ENCODE results near the gene TOMM5. TPM values are rescaled to one million over a fixed set of nuclear protein-coding genes. Genes with fewer than 3 reads are reported as not detected.

TOMM5 gene
- polyA plus RNA-seq, 1 donor from 2014 or later: 262 TPM

DNA sequence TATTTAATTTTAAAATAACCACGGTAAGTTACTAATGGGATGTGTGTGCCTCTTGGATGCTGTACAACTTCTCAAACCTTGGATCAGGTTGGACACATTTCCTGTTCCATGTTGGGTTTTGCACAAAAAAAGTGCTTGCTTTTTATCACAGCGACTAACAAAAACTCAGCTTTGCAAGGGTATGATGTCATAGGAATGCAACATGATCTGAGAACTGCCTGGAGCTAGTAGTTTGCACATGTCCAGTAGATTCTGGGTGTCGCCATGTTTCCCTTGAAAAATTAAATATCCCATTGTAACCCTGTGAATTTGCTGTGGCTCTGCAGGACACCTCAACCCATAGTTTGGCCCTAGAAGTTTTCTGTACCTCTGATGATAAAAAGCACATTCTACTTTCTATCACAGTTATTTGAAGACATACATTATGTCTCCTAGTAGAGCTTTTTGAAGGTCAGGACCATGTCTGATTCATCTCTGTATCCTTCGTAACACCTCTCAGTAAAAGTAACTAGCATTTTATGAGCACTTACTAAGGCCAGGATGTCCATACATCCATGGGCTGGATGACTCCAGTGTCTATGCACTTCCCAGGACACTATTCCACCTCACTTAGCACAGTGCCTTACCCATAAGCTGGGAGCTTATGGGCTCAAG lies 46.8 kb upstream of the TOMM5 start:
- Histone ChIP-seq H3K9me2 (ENCODE audit: insufficient read depth, low read length) (no peaks in the 10 kb centered on the region), H3K4me2 (ENCODE audit: low read length) (no peak overlapping the region), H3F3A (ENCODE audit: insufficient read depth, low read length, poor library complexity, severe bottlenecking) (no peaks in the 10 kb centered on the region), H3K9ac (ENCODE audit: low read length) (no peak overlapping the region), H3K4me3 (ENCODE audit: low read length) (no peak overlapping the region), H3K36me3 (ENCODE audit: insufficient read depth, low read length) (no peaks in the 10 kb centered on the region), H2AFZ (ENCODE audit: low read depth, low read length) (no peak overlapping the region), H3K27ac (ENCODE audit: low read length) (no peak overlapping the region), H3K79me2 (replicated peaks; ENCODE audit: insufficient read depth, low read length) (no peaks in the 10 kb centered on the region), H3K9me3 (ENCODE audit: low read length) (no peaks in the 10 kb centered on the region), H4K20me1 (ENCODE audit: insufficient read depth) (no peaks in the 10 kb centered on the region), H3K27me3 (ENCODE audit: insufficient read depth, low read depth, low read length) (no peaks in the 10 kb centered on the region)
- TF ChIP-seq MXI1 (conservative IDR thresholded peaks at IDR 0.05; ENCODE audit: poor library complexity, severe bottlenecking) (no peak), EZH2 (IDR thresholded peaks at IDR 0.05; ENCODE audit: borderline replicate concordance, insufficient read depth, low read length, poor library complexity, severe bottlenecking) (no peak)

- Histone ChIP-seq H3K9ac (ENCODE audit: low read length) (no peak overlapping the region), H4K20me1 (ENCODE audit: insufficient read depth) (no peaks in the 10 kb centered on the region), H3K9me3 (ENCODE audit: low read length) (no peaks in the 10 kb centered on the region), H3F3A (ENCODE audit: insufficient read depth, low read length, poor library complexity, severe bottlenecking) (no peaks in the 10 kb centered on the region), H3K36me3 (ENCODE audit: insufficient read depth, low read length) (no peaks in the 10 kb centered on the region), H2AFZ (ENCODE audit: low read depth, low read length) (no peak overlapping the region), H3K27ac (ENCODE audit: low read length) (no peak overlapping the region), H3K4me3 (ENCODE audit: low read length) (no peak overlapping the region), H3K79me2 (replicated peaks; ENCODE audit: insufficient read depth, low read length) (no peaks in the 10 kb centered on the region), H3K4me2 (ENCODE audit: low read length) (no peak overlapping the region), H3K27me3 (ENCODE audit: insufficient read depth, low read depth, low read length) (no peaks in the 10 kb centered on the region), H3K9me2 (ENCODE audit: insufficient read depth, low read length) (no peaks in the 10 kb centered on the region)
- TF ChIP-seq EP300 (conservative IDR thresholded peaks at IDR 0.05; ENCODE audit: poor library complexity, severe bottlenecking) (no peak), RAD21 (conservative IDR thresholded peaks at IDR 0.05) (no peak), MXI1 (conservative IDR thresholded peaks at IDR 0.05; ENCODE audit: poor library complexity, severe bottlenecking) (no peak), SMC3 (conservative IDR thresholded peaks at IDR 0.05; ENCODE audit: poor library complexity) (no peak), TAF1 (IDR thresholded peaks at IDR 0.05; ENCODE audit: low read depth) (no peak), EZH2 (IDR thresholded peaks at IDR 0.05; ENCODE audit: borderline replicate concordance, insufficient read depth, low read length, poor library complexity, severe bottlenecking) (no peak), POLR2AphosphoS5 (IDR thresholded peaks at IDR 0.05) (no peak)
- TF ChIP-seq, protein P1, sequence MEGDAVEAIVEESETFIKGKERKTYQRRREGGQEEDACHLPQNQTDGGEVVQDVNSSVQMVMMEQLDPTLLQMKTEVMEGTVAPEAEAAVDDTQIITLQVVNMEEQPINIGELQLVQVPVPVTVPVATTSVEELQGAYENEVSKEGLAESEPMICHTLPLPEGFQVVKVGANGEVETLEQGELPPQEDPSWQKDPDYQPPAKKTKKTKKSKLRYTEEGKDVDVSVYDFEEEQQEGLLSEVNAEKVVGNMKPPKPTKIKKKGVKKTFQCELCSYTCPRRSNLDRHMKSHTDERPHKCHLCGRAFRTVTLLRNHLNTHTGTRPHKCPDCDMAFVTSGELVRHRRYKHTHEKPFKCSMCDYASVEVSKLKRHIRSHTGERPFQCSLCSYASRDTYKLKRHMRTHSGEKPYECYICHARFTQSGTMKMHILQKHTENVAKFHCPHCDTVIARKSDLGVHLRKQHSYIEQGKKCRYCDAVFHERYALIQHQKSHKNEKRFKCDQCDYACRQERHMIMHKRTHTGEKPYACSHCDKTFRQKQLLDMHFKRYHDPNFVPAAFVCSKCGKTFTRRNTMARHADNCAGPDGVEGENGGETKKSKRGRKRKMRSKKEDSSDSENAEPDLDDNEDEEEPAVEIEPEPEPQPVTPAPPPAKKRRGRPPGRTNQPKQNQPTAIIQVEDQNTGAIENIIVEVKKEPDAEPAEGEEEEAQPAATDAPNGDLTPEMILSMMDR (IDR thresholded peaks at IDR 0.05; ENCODE audit: poor library complexity, severe bottlenecking): no peak
- TF ChIP-seq, protein P2, sequence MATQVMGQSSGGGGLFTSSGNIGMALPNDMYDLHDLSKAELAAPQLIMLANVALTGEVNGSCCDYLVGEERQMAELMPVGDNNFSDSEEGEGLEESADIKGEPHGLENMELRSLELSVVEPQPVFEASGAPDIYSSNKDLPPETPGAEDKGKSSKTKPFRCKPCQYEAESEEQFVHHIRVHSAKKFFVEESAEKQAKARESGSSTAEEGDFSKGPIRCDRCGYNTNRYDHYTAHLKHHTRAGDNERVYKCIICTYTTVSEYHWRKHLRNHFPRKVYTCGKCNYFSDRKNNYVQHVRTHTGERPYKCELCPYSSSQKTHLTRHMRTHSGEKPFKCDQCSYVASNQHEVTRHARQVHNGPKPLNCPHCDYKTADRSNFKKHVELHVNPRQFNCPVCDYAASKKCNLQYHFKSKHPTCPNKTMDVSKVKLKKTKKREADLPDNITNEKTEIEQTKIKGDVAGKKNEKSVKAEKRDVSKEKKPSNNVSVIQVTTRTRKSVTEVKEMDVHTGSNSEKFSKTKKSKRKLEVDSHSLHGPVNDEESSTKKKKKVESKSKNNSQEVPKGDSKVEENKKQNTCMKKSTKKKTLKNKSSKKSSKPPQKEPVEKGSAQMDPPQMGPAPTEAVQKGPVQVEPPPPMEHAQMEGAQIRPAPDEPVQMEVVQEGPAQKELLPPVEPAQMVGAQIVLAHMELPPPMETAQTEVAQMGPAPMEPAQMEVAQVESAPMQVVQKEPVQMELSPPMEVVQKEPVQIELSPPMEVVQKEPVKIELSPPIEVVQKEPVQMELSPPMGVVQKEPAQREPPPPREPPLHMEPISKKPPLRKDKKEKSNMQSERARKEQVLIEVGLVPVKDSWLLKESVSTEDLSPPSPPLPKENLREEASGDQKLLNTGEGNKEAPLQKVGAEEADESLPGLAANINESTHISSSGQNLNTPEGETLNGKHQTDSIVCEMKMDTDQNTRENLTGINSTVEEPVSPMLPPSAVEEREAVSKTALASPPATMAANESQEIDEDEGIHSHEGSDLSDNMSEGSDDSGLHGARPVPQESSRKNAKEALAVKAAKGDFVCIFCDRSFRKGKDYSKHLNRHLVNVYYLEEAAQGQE (IDR thresholded peaks at IDR 0.05; ENCODE audit: borderline replicate concordance): no peak
Measured at GRCh38 chr9:37636511-37637448, 44.4 kb upstream of the TOMM5 start.

All from neural cell (in vitro differentiated cells).